Mesenchymal stem cell (in vitro differentiated cells and primary cell): ENCODE results near the gene RARB.

Experiments
- DNase-seq: peaks from one replicate; pipeline ENCODE4 v3.0.0-alpha.2; 2013
- H2AFZ ChIP-seq: one replicate; pipeline ENCODE4 v1.6.1; 2013; ENCODE audit warnings: low read depth, mild to moderate bottlenecking, control low read depth, inconsistent platforms, low read length, moderate library complexity
- H2AK5ac ChIP-seq: 2 replicates; pipeline ENCODE4 v1.6.1; 2013; ENCODE audit warnings: low read length, moderate library complexity, mild to moderate bottlenecking, inconsistent platforms; ENCODE audit not compliant: severe bottlenecking
- H2BK120ac ChIP-seq: one replicate; pipeline ENCODE4 v1.6.1; 2013; ENCODE audit warnings: low read depth, mild to moderate bottlenecking, inconsistent platforms, low read length, moderate library complexity
- H2BK12ac ChIP-seq, 2 experiments: one replicate each; pipeline ENCODE4 v1.6.1; 2013; ENCODE audit warnings: inconsistent platforms in 2 of 2, low read length in 2 of 2, mild to moderate bottlenecking in 2 of 2, moderate library complexity in 2 of 2, control low read depth in 1 of 2
- H2BK15ac ChIP-seq: one replicate; pipeline ENCODE4 v1.6.1; 2013; ENCODE audit warnings: mild to moderate bottlenecking, low read depth, inconsistent platforms; ENCODE audit not compliant: poor library complexity, severe bottlenecking
- H2BK5ac ChIP-seq: 2 replicates; pipeline ENCODE4 v1.6.1; 2013; ENCODE audit warnings: low read depth, mild to moderate bottlenecking, low read length, control low read depth, inconsistent platforms; ENCODE audit not compliant: poor library complexity, severe bottlenecking
- H3K14ac ChIP-seq, 2 experiments: one replicate each; pipeline ENCODE4 v1.6.1; 2013; ENCODE audit warnings: inconsistent platforms in 2 of 2, low read length in 2 of 2, control low read depth in 1 of 2, mild to moderate bottlenecking in 1 of 2, moderate library complexity in 1 of 2
- H3K18ac ChIP-seq, 2 experiments: one replicate each; pipeline ENCODE4 v1.6.1; 2013; ENCODE audit warnings: inconsistent platforms in 2 of 2, low read length in 2 of 2, control low read depth in 1 of 2, low read depth in 1 of 2, mild to moderate bottlenecking in 1 of 2
- H3K23ac ChIP-seq, 2 experiments: one replicate each; pipeline ENCODE4 v1.6.1; 2013; ENCODE audit warnings: inconsistent platforms in 2 of 2, low read length in 2 of 2, mild to moderate bottlenecking in 2 of 2, moderate library complexity in 2 of 2, control low read depth in 1 of 2
- H3K27ac ChIP-seq: 2 replicates; pipeline ENCODE4 v1.5.1; 2013; ENCODE audit warnings: mild to moderate bottlenecking, moderate library complexity, low read length, control low read depth, inconsistent platforms; ENCODE audit not compliant: poor library complexity, severe bottlenecking
- H3K27me3 ChIP-seq, 2 experiments: 2 replicates each; pipeline versions ENCODE4 v1.6.1 to v1.7.0; 2013; ENCODE audit warnings: low read length in 2 of 2, mild to moderate bottlenecking in 2 of 2, moderate library complexity in 2 of 2, control low read depth in 1 of 2, inconsistent platforms in 1 of 2; ENCODE audit not compliant: control insufficient read depth in 1 of 2, insufficient read depth in 1 of 2
- H3K36me3 ChIP-seq, 2 experiments: 2 replicates each; pipeline versions ENCODE4 v1.6.1 to v1.7.0; 2013; ENCODE audit warnings: low read length in 2 of 2, control low read depth in 1 of 2, inconsistent platforms in 1 of 2, low read depth in 1 of 2, mild to moderate bottlenecking in 1 of 2; ENCODE audit not compliant: insufficient read depth in 2 of 2, control insufficient read depth in 1 of 2
- H3K4ac ChIP-seq, 2 experiments: one replicate each; pipeline ENCODE4 v1.6.1; 2013; ENCODE audit warnings: inconsistent platforms in 2 of 2, low read length in 2 of 2, mild to moderate bottlenecking in 2 of 2, moderate library complexity in 2 of 2, control low read depth in 1 of 2, low read depth in 1 of 2
- H3K4me1 ChIP-seq: 2 replicates; pipeline ENCODE4 v1.6.1; 2013; ENCODE audit warnings: low read depth, low read length, control low read depth; ENCODE audit not compliant: control insufficient read depth, insufficient read depth
- H3K4me2 ChIP-seq: 2 replicates; pipeline ENCODE4 v1.6.1; 2013; ENCODE audit warnings: low read length, mild to moderate bottlenecking, inconsistent platforms; ENCODE audit not compliant: poor library complexity, severe bottlenecking
- H3K4me3 ChIP-seq, 2 experiments: 2 replicates each; pipeline versions ENCODE4 v1.5.1 to v1.7.0; 2013; ENCODE audit warnings: low read length in 2 of 2, mild to moderate bottlenecking in 2 of 2, control low read depth in 1 of 2, low read depth in 1 of 2; ENCODE audit not compliant: insufficient read depth in 1 of 2
- H3K79me1 ChIP-seq: replicated peaks from 2 replicates; pipeline ENCODE4 v1.6.1; 2013; ENCODE audit warnings: mild to moderate bottlenecking, control low read depth, low read length, inconsistent platforms; ENCODE audit not compliant: poor library complexity, severe bottlenecking
- H3K9ac ChIP-seq: 2 replicates; pipeline ENCODE4 v1.7.0; 2013; ENCODE audit warnings: mild to moderate bottlenecking, low read length, moderate library complexity
- H3K9me3 ChIP-seq: 2 replicates; pipeline ENCODE4 v1.7.0; 2013; ENCODE audit warnings: mild to moderate bottlenecking, low read length; ENCODE audit not compliant: control insufficient read depth
- H4K8ac ChIP-seq: one replicate; pipeline ENCODE4 v1.6.1; 2013; ENCODE audit warnings: inconsistent platforms, mild to moderate bottlenecking, low read length, moderate library complexity
- H4K91ac ChIP-seq: one replicate; pipeline ENCODE4 v1.6.1; 2013; ENCODE audit warnings: mild to moderate bottlenecking, low read length, inconsistent platforms
- WGBS: methylation state at CpG from one replicate; pipeline ENCODE4 v1.1.7; 2013; ENCODE audit warnings: mixed read lengths; 5-methylcytosine and 5-hydroxymethylcytosine counted together

Gene RARB

DNA sequence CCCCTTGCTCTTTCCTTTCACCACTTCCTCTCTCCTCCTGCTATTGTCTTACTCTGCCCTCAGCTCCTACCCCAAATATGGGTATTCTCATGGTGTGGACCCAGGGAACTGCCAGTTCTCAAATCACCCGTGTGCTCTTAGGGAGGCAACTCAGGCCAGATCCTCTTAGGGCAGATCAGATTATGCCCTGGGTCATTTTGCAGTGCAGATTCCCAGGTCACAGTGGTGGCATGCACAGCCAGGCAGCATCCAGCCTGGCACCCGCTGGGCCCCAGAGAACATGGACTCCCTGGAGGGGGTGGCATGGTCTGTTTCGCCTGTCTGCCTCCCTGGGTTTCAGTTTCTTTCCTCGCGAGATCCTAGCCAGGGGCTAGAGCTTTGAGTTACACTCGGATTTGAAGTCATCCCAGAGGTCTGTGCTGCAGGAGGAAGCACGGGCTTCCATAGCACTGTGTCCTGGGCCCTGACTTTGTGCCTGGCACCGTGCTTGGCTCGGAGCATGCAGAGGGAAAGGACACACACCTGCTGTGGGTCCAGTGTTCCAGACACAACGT lies 140.5 kb downstream of the RARB start:
- Histone ChIP-seq H2BK15ac (no peak overlapping the region), H3K4me1 (peaks cover 10% of the 10 kb centered on the region), H2AFZ (no peak overlapping the region), H2BK120ac (no peak overlapping the region), H3K9ac (no peak overlapping the region), H2BK5ac (no peak overlapping the region), H2BK12ac (peak overlapping the region in 1 of 2 experiments; percentile 95), H2AK5ac (no peak overlapping the region), H3K18ac (peak overlapping the region in 1 of 2 experiments; percentile 56), H3K27me3 (peaks cover 0 to 3% of the 10 kb centered on the region in 2 experiments), H3K36me3 (no peaks in the 10 kb centered on the region), H3K79me1 (no peaks in the 10 kb centered on the region), H3K4me3 (no peak overlapping the region), H3K9me3 (no peaks in the 10 kb centered on the region), H3K4ac (no peak overlapping the region), H3K4me2 (no peak overlapping the region), H4K8ac (no peak overlapping the region), H3K27ac (no peak overlapping the region), H4K91ac (peak overlapping the region; percentile 20), H3K23ac (no peak overlapping the region), H3K14ac (peak overlapping the region in 1 of 2 experiments; percentile 29)
- DNase-seq = no peak
- 93% methylated on average over 9 of the region's 10 CpGs for WGBS

DNA sequence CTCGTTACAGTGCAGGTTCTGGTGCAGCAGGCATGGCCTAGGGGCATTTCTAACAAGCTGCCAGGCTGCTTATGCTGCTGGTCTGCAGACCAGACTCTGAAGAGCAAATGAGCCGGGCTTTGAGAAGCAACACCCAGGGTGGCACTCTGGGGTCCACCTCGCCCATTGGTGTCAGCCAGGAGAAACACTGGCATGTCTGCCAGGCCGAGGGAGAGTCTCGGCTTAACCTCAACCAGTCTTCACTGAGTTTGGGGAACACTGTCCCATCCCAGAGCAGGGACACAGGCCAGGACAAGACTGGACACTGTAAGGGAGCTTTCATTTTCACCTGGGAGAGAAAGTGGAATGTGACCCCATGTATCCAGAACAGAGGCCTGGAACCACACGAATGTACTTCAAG lies 143.2 kb downstream of the RARB start:
- H3K4ac ChIP-seq = peak overlapping the region in 1 of 2 experiments; percentile 6
- no peak overlapping the region for H3K9ac ChIP-seq
- H3K18ac ChIP-seq = peak overlapping the region in 1 of 2 experiments; percentile 13
- no peak overlapping the region for H4K8ac ChIP-seq
- no peak overlapping the region for H2BK5ac ChIP-seq
- peak overlapping the region in 1 of 2 experiments; percentile 7 for H2BK12ac ChIP-seq
- WGBS = 96% methylated on average over 6 of the region's 6 CpGs
- H4K91ac ChIP-seq = peak overlapping the region; percentile 6
- H3K9me3 ChIP-seq = no peaks in the 10 kb centered on the region
- H2AK5ac ChIP-seq = no peak overlapping the region
- H2BK15ac ChIP-seq = no peak overlapping the region
- H3K79me1 ChIP-seq = no peaks in the 10 kb centered on the region
- H2BK120ac ChIP-seq = no peak overlapping the region
- H3K14ac ChIP-seq = no peak overlapping the region
- H3K36me3 ChIP-seq = no peaks in the 10 kb centered on the region
- no peak overlapping the region for H3K27ac ChIP-seq
- H2AFZ ChIP-seq = no peak overlapping the region
- H3K4me3 ChIP-seq = no peak overlapping the region
- H3K23ac ChIP-seq = no peak overlapping the region
- no peak for DNase-seq
- H3K4me2 ChIP-seq = no peak overlapping the region
- H3K4me1 ChIP-seq = peaks cover 13% of the 10 kb centered on the region
- H3K27me3 ChIP-seq = peaks cover 0 to 11% of the 10 kb centered on the region in 2 experiments

DNA sequence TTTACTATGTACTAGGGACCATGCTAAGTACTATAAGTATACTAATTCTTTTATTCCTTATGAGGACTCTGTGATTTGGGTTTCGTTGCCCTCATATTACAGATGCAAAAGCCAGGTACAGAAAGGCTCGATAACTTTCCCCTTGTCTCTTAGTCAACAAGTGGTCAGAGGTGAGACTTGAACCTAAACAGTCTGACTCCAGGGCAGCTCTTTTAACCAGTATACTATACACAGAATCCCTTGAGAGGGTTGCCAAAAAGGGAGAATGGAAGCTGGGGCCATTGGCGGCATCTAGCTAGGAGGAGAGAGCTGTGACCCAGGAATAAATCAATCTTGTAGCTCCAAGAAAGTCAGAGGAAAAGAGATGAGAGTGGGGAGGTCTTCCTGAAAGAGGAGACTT lies 144.3 kb downstream of the RARB start:
- no peak overlapping the region for H4K8ac ChIP-seq
- peak overlapping the region; percentile 96 for H4K91ac ChIP-seq

DNA sequence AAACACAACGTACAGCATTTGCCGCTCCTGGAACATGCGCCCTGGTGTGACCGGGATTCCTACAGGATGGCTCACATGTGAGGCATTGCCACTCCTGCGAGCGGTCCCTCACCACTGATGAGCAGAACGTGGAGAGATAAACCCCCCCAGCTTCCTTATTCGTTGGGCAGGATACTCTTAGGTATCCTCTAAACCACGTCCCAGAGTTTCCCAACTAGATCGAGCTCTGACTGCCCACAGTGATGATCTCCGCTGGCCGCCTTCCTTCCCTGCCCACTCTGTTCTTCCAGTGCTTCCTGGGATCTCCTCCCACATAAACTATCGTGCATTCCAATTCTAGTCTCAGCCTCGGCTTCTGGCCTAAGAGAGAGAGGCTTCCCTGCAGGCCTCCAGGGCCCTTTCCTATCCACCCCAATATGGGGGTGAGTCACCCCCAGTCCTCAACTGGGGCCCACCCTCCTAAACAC lies 144.9 kb downstream of the RARB start:
- peaks cover 13% of the 10 kb centered on the region for H3K4me1 ChIP-seq
- WGBS = 40% methylated on average over 14 of the region's 14 CpGs
- DNase-seq = peak; percentile 81

More for the DNA sequence above, 144.3 kb downstream of the RARB start:
- peak overlapping the region; percentile 77 for H3K27ac ChIP-seq
- no peak overlapping the region for H2AK5ac ChIP-seq
- no peak overlapping the region for H2BK120ac ChIP-seq
- no peak overlapping the region for H3K9ac ChIP-seq
- no peak overlapping the region for H3K4me2 ChIP-seq
- 95% methylated on average over 3 of the region's 3 CpGs for WGBS
- H3K4ac ChIP-seq = peak overlapping the region in 1 of 2 experiments; percentile 10
- H3K9me3 ChIP-seq = no peaks in the 10 kb centered on the region
- peaks cover 0 to 15% of the 10 kb centered on the region in 2 experiments for H3K27me3 ChIP-seq
- H2BK12ac ChIP-seq = peak overlapping the region; percentile 82 to 96
- H2BK5ac ChIP-seq = no peak overlapping the region
- H2BK15ac ChIP-seq = no peak overlapping the region
- no peaks in the 10 kb centered on the region for H3K79me1 ChIP-seq
- H3K36me3 ChIP-seq = no peaks in the 10 kb centered on the region
- no peak overlapping the region for H3K4me3 ChIP-seq
- DNase-seq = no peak
- H3K14ac ChIP-seq = no peak overlapping the region
- peak overlapping the region; percentile 89 to 94 for H3K18ac ChIP-seq
- H3K23ac ChIP-seq = no peak overlapping the region
- H3K4me1 ChIP-seq = peaks cover 13% of the 10 kb centered on the region
- no peak overlapping the region for H2AFZ ChIP-seq

More for the DNA sequence above, 144.9 kb downstream of the RARB start:
- Histone ChIP-seq H3K23ac (peak overlapping the region in 1 of 2 experiments; percentile 46), H3K4me2 (no peak overlapping the region), H3K14ac (no peak overlapping the region), H2BK15ac (peak overlapping the region; percentile 91), H3K9ac (no peak overlapping the region), H4K91ac (peak overlapping the region; percentile 96), H4K8ac (peak overlapping the region; percentile 94), H3K9me3 (no peaks in the 10 kb centered on the region), H3K18ac (peak overlapping the region; percentile 89 to 94), H3K4ac (peak overlapping the region; percentile 10 to 71), H3K79me1 (no peaks in the 10 kb centered on the region), H2AK5ac (no peak overlapping the region), H3K4me3 (no peak overlapping the region), H2BK5ac (no peak overlapping the region), H3K27ac (peak overlapping the region; percentile 77), H2AFZ (no peak overlapping the region), H3K27me3 (peaks cover 0 to 20% of the 10 kb centered on the region in 2 experiments), H3K36me3 (no peaks in the 10 kb centered on the region), H2BK120ac (peak overlapping the region; percentile 42), H2BK12ac (peak overlapping the region; percentile 82 to 96)
